ENCODE data around the gene SIM2.
"Not testable (repeated sequence)": the region's sequence is repeated elsewhere in the genome, so short reads cannot be mapped to it uniquely, and the experiment has no call there.

SIM2 gene, protein sequence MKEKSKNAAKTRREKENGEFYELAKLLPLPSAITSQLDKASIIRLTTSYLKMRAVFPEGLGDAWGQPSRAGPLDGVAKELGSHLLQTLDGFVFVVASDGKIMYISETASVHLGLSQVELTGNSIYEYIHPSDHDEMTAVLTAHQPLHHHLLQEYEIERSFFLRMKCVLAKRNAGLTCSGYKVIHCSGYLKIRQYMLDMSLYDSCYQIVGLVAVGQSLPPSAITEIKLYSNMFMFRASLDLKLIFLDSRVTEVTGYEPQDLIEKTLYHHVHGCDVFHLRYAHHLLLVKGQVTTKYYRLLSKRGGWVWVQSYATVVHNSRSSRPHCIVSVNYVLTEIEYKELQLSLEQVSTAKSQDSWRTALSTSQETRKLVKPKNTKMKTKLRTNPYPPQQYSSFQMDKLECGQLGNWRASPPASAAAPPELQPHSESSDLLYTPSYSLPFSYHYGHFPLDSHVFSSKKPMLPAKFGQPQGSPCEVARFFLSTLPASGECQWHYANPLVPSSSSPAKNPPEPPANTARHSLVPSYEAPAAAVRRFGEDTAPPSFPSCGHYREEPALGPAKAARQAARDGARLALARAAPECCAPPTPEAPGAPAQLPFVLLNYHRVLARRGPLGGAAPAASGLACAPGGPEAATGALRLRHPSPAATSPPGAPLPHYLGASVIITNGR

DNA sequence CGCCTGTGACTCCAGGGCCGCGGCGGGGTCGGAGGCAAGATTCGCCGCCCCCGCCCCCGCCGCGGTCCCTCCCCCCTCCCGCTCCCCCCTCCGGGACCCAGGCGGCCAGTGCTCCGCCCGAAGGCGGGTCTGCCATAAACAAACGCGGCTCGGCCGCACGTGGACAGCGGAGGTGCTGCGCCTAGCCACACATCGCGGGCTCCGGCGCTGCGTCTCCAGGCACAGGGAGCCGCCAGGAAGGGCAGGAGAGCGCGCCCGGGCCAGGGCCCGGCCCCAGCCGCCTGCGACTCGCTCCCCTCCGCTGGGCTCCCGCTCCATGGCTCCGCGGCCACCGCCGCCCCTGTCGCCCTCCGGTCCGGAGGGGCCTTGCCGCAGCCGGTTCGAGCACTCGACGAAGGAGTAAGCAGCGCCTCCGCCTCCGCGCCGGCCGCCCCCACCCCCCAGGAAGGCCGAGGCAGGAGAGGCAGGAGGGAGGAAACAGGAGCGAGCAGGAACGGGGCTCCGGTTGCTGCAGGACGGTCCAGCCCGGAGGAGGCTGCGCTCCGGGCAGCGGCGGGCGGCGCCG, at the start of gene SIM2:
Gene SIM2 (plus strand): TSS at position 135 of the 565 bp plus-strand sequence. CDS start 632 bp downstream, outside the sequence.
- peak in 1 of 2 experiments; percentile 30 for DNase-seq

- DNase-seq, result no peak
These were observed 44.6 kb upstream of the SIM2 start for GRCh38 chr21:36654324-36654723.

DNA sequence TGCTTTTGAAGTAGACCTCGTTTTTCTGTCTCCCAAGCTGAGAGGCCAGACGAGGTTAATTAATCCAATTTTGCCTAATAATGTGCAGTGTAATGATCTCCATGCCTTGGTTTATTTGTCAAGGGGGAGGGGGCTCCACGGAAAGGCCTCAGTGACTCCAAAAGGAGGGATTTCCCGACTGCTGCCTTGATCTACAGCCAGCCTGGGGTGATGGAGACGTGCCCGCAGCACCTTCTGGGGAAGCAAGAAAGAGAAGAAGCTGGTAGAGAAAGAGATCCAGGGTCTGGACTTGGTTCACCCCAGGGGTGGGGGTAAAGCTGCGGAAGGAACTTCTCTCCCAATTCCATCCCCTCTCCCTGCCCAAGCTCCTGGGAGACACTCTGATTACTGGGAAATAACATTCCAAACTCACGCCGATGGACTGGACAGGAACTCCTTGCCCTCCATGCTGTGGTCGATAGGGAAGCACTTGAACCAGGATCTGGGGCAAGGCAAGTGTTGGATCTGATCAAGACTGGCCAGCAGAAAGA, 44.1 kb upstream of the SIM2 start:
- no peak for DNase-seq

DNA sequence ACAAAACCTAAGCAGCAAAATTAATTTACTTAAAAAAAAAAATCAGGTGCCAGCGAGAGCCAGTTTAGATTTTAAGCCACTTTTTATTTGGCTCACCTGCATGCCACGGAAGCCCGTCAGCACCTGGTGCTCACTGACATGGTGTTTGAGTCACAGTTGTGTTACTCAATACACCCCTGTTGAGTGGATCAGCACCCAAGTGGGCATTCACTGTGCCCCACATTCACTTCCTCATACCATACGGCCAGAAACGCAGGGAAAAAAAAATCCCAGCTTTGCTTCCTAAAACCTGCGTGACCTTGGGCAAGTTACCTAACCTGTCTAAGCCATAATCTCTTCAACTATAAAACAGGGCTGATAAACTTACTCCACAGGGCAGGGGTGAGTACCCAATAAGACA, 42.8 kb upstream of the SIM2 start:
- no peak for DNase-seq

DNA sequence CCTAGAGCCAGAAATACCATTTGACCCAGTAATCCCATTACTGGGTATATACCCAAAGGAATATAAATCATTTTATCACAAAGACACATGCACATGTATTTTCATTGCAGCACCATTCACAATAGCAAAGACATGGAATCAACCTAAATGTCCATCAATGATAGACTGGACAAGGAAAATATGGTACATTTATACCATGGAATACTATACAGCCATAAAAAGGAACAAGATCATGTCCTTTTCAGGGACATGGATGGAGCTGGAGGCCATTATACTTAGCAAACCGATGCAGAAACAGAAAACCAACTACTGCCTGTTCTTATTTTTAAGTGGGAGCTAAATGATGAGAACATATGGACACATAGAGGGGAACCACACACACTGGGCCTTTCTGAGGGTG, 41.6 kb upstream of the SIM2 start:
- not testable (repeated sequence) for DNase-seq

DNA sequence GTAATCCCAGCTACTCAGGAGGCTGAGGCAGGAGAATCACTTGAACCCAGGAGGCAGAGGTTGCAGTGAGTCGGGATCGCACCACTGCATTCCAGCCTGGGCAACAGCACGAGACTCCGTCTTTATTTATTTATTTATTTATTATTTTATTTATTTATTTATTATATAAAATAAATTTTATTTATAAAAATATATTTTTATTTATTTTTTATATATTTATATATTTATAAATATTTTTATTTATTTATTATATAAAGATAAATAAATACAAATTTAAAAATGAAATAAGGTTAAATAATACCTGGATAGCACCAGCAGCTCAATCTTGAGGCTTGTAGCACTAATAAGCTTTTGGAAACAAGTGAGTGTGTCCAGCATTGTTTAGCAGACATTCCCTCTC, 40.9 kb upstream of the SIM2 start:
- no peak for DNase-seq

- DNase-seq, result no peak
These were observed 40.0 kb upstream of the SIM2 start for GRCh38 chr21:36658926-36659325.

GRCh38 chr21:36661511-36662309, 37.2 kb upstream of the SIM2 start:
- no peak for DNase-seq

DNA sequence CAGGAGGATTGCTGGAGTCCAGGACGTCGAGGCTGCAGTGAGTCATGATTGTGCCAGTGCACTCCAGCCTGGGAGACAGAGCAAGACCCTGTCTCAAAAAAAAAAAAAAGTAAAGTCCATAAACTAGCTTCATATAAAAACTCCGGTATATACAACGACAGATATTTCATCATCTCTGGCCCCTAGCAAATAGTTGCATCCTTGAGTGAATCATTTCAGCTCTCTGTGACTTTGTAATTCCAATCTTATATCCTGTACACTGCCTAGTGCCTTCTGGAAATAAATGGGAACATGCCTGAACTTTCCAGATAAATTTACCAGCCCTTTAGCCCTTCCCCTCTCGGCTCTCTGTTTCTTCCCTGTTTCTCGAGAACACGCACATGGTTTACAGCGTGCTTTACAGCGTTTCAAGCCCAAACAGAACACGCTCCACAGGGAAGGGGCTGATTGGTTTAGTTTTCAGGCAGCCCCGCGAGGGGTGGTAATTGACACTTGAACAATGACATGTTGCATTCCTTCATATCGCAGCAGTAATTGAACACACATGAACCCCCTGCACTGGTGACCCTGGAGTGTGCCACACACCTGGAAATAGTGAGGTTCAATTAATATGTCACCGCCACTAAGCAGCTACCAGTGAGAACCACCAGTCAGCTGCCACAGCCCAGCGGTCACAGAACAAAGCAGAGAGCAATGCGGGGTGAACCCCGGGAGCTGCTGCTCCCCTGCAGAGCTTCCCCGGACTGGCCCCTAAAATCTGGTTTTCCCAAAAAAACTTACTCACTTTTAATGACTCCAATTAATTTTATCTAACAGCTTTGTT, 35.7 kb upstream of the SIM2 start:
- DNase-seq, result no peak

DNA sequence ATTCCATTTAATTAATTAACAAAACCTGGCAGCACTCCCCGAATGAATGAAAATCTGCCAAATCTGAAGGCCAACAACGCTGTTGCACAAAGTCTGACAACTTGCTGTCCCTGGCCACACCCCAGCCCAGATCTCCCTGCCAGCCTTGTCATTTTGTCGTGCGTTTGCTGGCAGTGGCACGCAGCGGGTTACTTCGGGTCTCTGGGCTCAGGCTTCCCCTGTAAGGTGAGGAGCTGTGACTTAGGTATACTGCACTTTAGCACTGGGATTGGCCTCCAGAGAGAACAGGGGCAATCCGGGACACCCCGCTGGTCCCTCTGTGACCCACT, 34.3 kb upstream of the SIM2 start:
- no peak for DNase-seq

- no peak for DNase-seq
These were observed 33.1 kb upstream of the SIM2 start for GRCh38 chr21:36665806-36666205.

DNA sequence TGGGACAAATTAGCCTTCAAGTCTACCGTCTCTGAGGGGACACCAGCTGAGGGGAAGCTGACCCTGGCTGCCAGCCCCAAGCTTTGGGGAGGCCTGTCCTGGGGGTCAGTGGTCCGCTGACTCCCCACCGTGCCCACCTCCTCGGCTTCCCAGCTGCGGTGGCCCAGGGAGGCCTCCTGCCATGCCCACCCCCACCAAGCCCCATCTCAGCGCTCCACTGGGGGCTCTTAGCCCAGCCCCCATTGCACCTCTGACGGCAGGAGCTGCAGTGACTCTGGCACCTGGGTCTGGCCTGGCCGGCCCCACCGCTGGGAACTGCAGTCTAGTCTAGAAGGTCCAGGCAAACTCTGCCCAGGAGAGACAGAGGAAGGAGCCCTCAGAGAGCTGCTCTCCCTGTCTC, 30.2 kb upstream of the SIM2 start:
- DNase-seq, result no peak

GRCh38 chr21:36671836-36672235, 27.1 kb upstream of the SIM2 start:
- DNase-seq, result no peak

- not testable (repeated sequence) for DNase-seq
These were observed 26.6 kb upstream of the SIM2 start for GRCh38 chr21:36672296-36672695.

DNA sequence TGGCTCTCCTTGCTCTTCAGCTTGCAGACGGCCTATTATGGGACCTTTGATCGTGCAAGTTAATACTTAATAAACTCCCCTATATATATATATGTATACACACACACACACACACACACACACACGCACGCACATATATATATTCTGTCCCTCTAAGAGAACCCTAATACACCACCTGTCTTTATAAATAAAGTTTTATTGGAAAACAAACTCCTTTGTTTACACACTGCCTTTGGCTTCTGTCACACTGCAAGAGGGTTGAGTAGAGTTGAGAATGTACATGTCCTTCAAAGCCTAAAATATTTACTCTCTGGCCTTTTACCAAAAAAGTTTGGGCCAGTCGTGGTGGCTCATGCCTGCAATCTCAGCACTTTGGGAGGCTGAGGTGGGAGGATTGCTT, 26.2 kb upstream of the SIM2 start:
- no peak for DNase-seq

DNA sequence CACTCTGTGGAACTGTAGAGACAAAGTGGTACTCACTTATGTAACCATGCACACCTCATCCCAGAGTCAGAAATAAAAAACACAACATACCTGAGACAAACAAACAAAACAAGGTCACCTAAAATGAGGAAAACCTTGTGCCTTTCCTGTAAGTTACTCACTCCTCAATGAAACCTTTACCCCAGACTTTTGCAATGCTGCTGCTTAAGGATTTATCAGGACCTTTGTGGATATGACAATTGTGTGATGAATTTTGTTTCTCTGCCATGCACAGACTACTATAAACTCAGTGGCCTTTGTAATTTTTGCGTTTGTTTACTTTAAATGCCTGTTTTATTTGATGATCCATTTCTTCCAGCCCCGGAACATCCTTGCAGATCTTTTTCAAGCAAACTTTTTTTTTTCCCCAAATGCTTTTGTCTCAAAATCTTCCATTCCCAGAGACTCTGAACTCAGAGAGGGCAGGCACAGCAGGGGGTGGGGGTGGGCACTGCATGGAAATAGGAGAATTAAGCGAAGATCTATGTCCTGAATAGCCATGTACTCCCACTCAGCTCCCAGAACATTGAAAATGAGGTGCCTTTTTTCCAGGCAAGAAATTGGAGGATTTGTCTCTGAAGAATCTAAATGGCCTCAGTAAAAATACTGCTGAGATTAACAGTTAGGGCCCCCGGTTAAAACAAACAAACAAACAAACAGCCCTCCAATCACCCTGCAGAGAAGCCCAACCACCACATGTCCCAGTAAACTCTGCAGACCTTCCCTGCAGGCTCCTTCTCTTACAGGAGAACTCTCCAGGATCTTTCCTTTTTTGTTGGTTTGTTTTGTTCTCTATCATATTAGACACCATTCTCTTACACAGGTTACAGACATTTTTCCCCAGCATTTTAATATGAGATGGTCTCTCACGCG, 22.6 kb upstream of the SIM2 start:
- DNase-seq, result no peak

- DNase-seq, result no peak
These were observed 21.5 kb upstream of the SIM2 start for GRCh38 chr21:36677443-36677842.

GRCh38 chr21:36678538-36678937, 20.4 kb upstream of the SIM2 start:
- no peak for DNase-seq

GRCh38 chr21:36681117-36681631, 17.7 kb upstream of the SIM2 start:
- no peak for DNase-seq

DNA sequence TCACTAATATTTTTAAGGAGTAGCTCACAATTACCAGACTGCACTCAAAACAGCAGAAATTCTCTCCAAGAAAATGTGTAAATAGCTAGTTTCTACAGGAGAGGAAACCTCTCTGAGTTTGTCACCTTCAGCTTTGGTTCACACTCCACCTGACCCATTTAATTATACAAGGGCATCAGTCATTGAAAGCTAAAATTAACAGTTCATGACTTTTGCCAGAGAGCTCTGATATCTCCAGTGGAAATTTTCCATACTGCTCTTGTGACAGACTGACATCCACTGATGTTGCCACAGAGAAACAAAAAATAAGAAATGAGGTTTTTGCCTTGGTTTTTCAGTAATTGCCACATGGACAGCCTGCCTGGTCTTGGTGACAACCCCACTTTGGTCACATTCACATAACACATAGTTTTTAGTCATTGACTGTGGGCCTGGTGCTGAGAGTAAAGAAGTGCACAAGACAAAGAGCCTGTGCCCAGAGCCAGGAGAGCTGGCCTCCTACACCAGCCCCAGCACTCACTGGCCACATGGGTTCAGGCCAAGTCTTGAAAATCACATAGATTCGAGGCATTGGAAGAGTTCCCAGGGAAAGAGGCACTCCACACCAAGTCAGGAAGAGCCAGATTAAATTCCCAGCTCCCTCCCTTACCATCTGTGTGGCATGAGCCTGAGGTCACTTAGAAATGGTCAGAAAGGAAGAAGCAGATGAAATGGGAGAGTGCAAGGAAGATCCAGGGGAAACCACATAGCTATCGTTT, 13.8 kb upstream of the SIM2 start:
- DNase-seq, result no peak
